Panc1 (cell line): ENCODE data around the gene PHKG2. TPM values are rescaled to one million over a fixed set of nuclear protein-coding genes. Genes with fewer than 3 reads are reported as not detected.

ENCODE experiments used
- ATAC-seq: fragments of 200-7000 bp; cut with Tn5 transposase; 2 replicates; pipeline ENCODE4 v1.9.1; 2020; ENCODE audit warnings: mild to moderate bottlenecking, moderate library complexity
- BruUV-seq: library from RNA; stranded (reverse); fragments of 400-500 nt; replicated peaks from 2 replicates; lab custom pipeline; 2021; lab: Mats Ljungman, UMichigan
- CTCF ChIA-PET: fragments of 300-600 bp; sonication (Branson Sonifier 250); formaldehyde crosslinking; loops from one replicate; lab custom pipeline; 2022; ENCODE audit warnings: antibody characterized with exemption; lab: Charles Lee
- POLR2A ChIA-PET: fragments of 300-600 bp; sonication (Branson Sonifier 250); formaldehyde crosslinking; loops from one replicate; lab custom pipeline; 2022; ENCODE audit warnings: antibody characterized with exemption; lab: Charles Lee
- DNase-seq: peaks from one replicate; pipeline ENCODE4 v3.0.0-alpha.2; 2010; ENCODE audit warnings: low read depth, low spot score
- H3K27ac ChIP-seq: 2 replicates; pipeline ENCODE4 v1.5.1; 2011; ENCODE audit warnings: mild to moderate bottlenecking, low read length, inconsistent platforms
- H3K27me3 ChIP-seq: fragments of 200-500 bp; sonication (Bioruptor generic); 2 replicates; pipeline ENCODE4 v1.6.0; 2014; ENCODE audit warnings: low read length, inconsistent platforms; ENCODE audit not compliant: control insufficient read depth, insufficient read depth
- H3K36me3 ChIP-seq: fragments of 200-500 bp; sonication (Bioruptor generic); 2 replicates; pipeline ENCODE4 v1.5.1; 2014; ENCODE audit warnings: inconsistent platforms, mild to moderate bottlenecking, low read length, moderate library complexity; ENCODE audit not compliant: control insufficient read depth, insufficient read depth
- H3K4me1 ChIP-seq: 2 replicates; pipeline ENCODE4 v1.5.1; 2011; ENCODE audit warnings: inconsistent platforms, mild to moderate bottlenecking, low read length, moderate library complexity; ENCODE audit not compliant: control insufficient read depth, insufficient read depth
- H3K4me3 ChIP-seq, 2 experiments: 2 replicates each; pipeline ENCODE4 v1.5.1; 2011 to 2012; ENCODE audit warnings: low read depth in 2 of 2, low read length in 2 of 2, mild to moderate bottlenecking in 2 of 2, inconsistent platforms in 1 of 2, moderate library complexity in 1 of 2
- H3K9me3 ChIP-seq: fragments of 200-500 bp; sonication (Bioruptor generic); 2 replicates; pipeline ENCODE4 v1.5.1; 2014; ENCODE audit warnings: low read depth, mild to moderate bottlenecking, inconsistent platforms, low read length, moderate library complexity; ENCODE audit not compliant: control insufficient read depth, insufficient read depth
- CTCF ChIP-seq: fragments of 450-650 bp; IDR thresholded peaks from 2 replicates; pipeline ENCODE4 v1.5.1; 2017; ENCODE audit warnings: mild to moderate bottlenecking
- POLR2AphosphoS5 ChIP-seq: IDR thresholded peaks from 2 replicates; pipeline ENCODE4 v1.6.1; 2012; ENCODE audit warnings: mild to moderate bottlenecking, low read depth, low read length, moderate library complexity
- REST ChIP-seq, 2 experiments: IDR thresholded peaks; 2 replicates each; pipeline ENCODE4 v1.6.1; 2011 to 2012; ENCODE audit warnings: low read depth in 2 of 2, control low read depth in 1 of 2, low read length in 1 of 2, mild to moderate bottlenecking in 1 of 2, moderate library complexity in 1 of 2; ENCODE audit not compliant: insufficient read depth in 1 of 2
- SIN3A ChIP-seq: IDR thresholded peaks from 2 replicates; pipeline ENCODE4 v1.6.1; 2012; ENCODE audit warnings: low read depth, mild to moderate bottlenecking, low read length, moderate library complexity, borderline replicate concordance; ENCODE audit not compliant: insufficient read depth
- TCF7L2 ChIP-seq: IDR thresholded peaks from 2 replicates; pipeline ENCODE4 v1.6.1; 2011; ENCODE audit warnings: mild to moderate bottlenecking, low read depth, low read length, inconsistent platforms
- in situ Hi-C: cut with HindIII; loops from 2 replicates; pipeline ENCODE4 v1.10.0; 2016; ENCODE audit warnings: low sequenced_read_pairs, low pct_unique_long_range_greater_than_20kb
- intact Hi-C: fragments of 100-400 bp; cut with micrococcal nuclease; formaldehyde crosslinking; loops from one replicate; pipeline ENCODE4 v1.10.0; 2022; ENCODE audit not compliant: unreplicated experiment
- total RNA-seq: library from RNA; stranded (reverse); gene quantifications from one replicate; pipeline ENCODE4 v1.2.1, GENCODE V29; 2021; ENCODE audit not compliant: unreplicated experiment

The PHKG2 gene
- total RNA-seq, 1 experiment from 2014 or later: 43.1 TPM

GRCh38 chr16:30782486-30783279, 34.5 kb downstream of the PHKG2 start:
- peaks cover 20% of the 10 kb centered on the region for H3K4me1 ChIP-seq
- H3K27ac ChIP-seq: no peak overlapping the region
- intact Hi-C loops: no loop called here
- ChIA-PET CTCF (no interaction called here), POLR2A (interaction anchor here (0.6 kb wide), 1 partner anchor 119 kb away, joined by 3 read pairs; no protein-coding TSS in a partner anchor)
- in situ Hi-C loops: no loop called here
- no peak overlapping the region for H3K4me3 ChIP-seq
- ATAC-seq: no peak
- H3K9me3 ChIP-seq: no peaks in the 10 kb centered on the region
- DNase-seq: no peak
- BruUV-seq: no TSS peak
- no peaks in the 10 kb centered on the region for H3K27me3 ChIP-seq
- TF ChIP-seq POLR2AphosphoS5: no peak
- TF ChIP-seq CTCF: no peak
- TF ChIP-seq TCF7L2: no peak
- TF ChIP-seq REST (IDR thresholded peaks at IDR 0.05; ENCODE audit: insufficient read depth in 1 of 2, low read depth in 2 of 2, low read length in 1 of 2): no peak
- TF ChIP-seq SIN3A: no peak
- H3K36me3 ChIP-seq: peaks cover 8% of the 10 kb centered on the region; the same call in 1 of the 2 replicates

- no peak overlapping the region for H3K4me3 ChIP-seq
- CTCF ChIA-PET: interaction anchor here (0.6 kb wide), 1 partner anchor 26 kb away, joined by 3 read pairs; no protein-coding TSS in a partner anchor
- TF ChIP-seq POLR2AphosphoS5 (no peak), TCF7L2 (no peak), CTCF (no peak), REST (IDR thresholded peaks at IDR 0.05; ENCODE audit: insufficient read depth in 1 of 2, low read depth in 2 of 2, low read length in 1 of 2) (no peak), SIN3A (no peak)
Measured at GRCh38 chr16:30783280-30784109, 35.3 kb downstream of the PHKG2 start.

More at GRCh38 chr16:30783280-30784109, 35.3 kb downstream of the PHKG2 start:
- in situ Hi-C loops: no loop called here
- intact Hi-C loops: no loop called here
- Histone ChIP-seq H3K4me1 (peaks cover 23% of the 10 kb centered on the region), H3K27me3 (no peaks in the 10 kb centered on the region), H3K27ac (no peak overlapping the region), H3K36me3 (peaks cover 8% of the 10 kb centered on the region; the same call in 1 of the 2 replicates), H3K9me3 (no peaks in the 10 kb centered on the region)
- POLR2A ChIA-PET: interaction anchor here (0.6 kb wide), 2 partner anchors 36 to 118 kb away, joined by 3 read pairs; no protein-coding TSS in a partner anchor
- ATAC-seq: no peak
- BruUV-seq: no TSS peak
- no peak for DNase-seq
